ENCODE measurements around the gene PLCB4. TPM values are rescaled to one million over a fixed set of nuclear protein-coding genes. Genes with fewer than 3 reads are reported as not detected.
"Not testable (repeated sequence)": the region's sequence is repeated elsewhere in the genome, so short reads cannot be mapped to it uniquely, and the experiment has no call there.

The PLCB4 gene
- total RNA-seq, 2 experiments from 2014 or later = not detected

DNA sequence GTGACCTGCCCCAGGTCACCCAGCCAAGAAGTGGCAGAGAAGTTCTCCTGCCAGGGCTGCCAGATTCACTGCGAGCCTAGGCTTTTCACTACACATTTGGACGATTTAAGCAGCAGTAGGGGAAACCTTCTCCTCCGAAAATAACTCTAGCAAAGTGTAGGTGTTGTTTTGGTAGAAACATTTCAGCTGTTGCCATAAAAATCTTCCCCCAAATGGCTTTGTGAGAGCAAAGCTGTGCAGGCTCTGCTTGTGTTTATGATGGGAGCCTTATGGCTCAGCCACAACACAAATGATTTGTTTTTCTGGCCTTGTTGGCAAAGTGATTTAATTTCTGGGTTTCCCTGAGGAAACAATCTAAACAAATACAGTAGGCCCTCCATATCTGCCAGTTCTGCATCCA lies 81.8 kb downstream of the PLCB4 start:
- H3K4me1 Mint-ChIP-seq (ENCODE audit: low read depth) = no peaks in the 10 kb centered on the region
- no peak overlapping the region for H3K4me3 Mint-ChIP-seq
- ATAC-seq (no peak), DNase-seq (no peak)
- no peaks in the 10 kb centered on the region for H3K36me3 Mint-ChIP-seq (ENCODE audit: low read depth)
- no peaks in the 10 kb centered on the region for H3K27me3 Mint-ChIP-seq (ENCODE audit: low read depth)
- no peak overlapping the region for H3K27ac Mint-ChIP-seq
- CTCF ChIA-PET = no interaction called here
- POLR2A ChIA-PET = no interaction called here
- no peaks in the 10 kb centered on the region for H3K9me3 Mint-ChIP-seq (ENCODE audit: insufficient read depth)

DNA sequence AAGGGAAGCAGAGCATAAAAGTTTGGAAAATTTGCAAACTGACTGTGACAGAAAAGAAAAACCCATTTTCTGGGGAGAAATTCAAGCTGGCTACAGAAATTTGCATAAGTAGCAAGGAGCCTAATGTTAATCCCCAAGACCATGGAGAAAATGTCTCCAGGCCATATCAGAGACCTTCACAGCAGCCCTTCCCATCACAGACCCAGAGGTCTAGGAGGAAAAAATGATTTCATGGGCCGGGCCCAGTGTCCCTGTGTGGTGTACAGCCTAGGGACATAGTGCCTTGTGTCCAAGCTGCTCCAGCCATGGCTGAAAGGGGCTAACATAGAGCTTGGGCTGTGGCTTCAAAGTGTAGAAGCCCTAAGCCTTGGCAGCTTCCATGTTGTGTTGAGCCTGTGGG lies 83.3 kb downstream of the PLCB4 start:
- ATAC-seq, H3K27ac Mint-ChIP-seq, H3K4me3 Mint-ChIP-seq: not testable (repeated sequence)

DNA sequence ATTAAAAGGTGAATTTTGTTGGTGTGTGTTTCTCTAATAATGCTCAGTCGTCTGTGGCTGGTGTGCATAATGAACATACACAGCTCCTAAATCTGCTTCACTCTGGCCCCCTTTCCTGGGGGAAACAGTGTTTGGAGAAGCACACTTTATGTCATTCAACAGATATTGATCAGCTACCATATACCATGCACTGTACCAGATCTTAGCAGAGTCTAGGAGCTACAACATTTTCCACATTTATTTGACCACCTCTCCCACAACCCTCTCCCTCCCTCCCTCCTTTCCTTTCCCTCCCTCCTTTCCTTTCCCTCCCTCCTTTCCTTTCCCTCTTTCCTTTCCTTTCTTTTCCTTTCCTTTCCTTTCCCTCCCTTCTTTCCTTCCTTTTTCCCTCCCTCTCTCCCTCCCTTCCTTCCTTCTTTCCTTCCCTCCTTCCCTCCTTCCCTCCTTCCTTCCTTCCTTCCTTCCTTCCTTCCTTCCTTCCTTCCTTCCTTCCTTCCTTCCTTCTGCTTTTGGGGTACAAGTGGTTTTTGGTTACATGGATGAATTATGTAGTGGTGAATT lies 85.7 kb downstream of the PLCB4 start:
- H3K27me3 Mint-ChIP-seq (ENCODE audit: low read depth) = no peaks in the 10 kb centered on the region
- CTCF ChIA-PET = no interaction called here
- ATAC-seq (no peak), DNase-seq (no peak)
- no peaks in the 10 kb centered on the region for H3K9me3 Mint-ChIP-seq (ENCODE audit: insufficient read depth)
- no peaks in the 10 kb centered on the region for H3K4me1 Mint-ChIP-seq (ENCODE audit: low read depth)
- no peak overlapping the region for H3K4me3 Mint-ChIP-seq
- H3K36me3 Mint-ChIP-seq (ENCODE audit: low read depth) = no peaks in the 10 kb centered on the region
- no peak overlapping the region for H3K27ac Mint-ChIP-seq
- POLR2A ChIA-PET = no interaction called here

More for the DNA sequence above, 83.3 kb downstream of the PLCB4 start:
- H3K4me1 Mint-ChIP-seq (ENCODE audit: low read depth); H3K27me3 Mint-ChIP-seq (ENCODE audit: low read depth); H3K36me3 Mint-ChIP-seq (ENCODE audit: low read depth); DNase-seq; CTCF ChIA-PET; H3K9me3 Mint-ChIP-seq (ENCODE audit: insufficient read depth); POLR2A ChIA-PET: not testable (repeated sequence)

DNA sequence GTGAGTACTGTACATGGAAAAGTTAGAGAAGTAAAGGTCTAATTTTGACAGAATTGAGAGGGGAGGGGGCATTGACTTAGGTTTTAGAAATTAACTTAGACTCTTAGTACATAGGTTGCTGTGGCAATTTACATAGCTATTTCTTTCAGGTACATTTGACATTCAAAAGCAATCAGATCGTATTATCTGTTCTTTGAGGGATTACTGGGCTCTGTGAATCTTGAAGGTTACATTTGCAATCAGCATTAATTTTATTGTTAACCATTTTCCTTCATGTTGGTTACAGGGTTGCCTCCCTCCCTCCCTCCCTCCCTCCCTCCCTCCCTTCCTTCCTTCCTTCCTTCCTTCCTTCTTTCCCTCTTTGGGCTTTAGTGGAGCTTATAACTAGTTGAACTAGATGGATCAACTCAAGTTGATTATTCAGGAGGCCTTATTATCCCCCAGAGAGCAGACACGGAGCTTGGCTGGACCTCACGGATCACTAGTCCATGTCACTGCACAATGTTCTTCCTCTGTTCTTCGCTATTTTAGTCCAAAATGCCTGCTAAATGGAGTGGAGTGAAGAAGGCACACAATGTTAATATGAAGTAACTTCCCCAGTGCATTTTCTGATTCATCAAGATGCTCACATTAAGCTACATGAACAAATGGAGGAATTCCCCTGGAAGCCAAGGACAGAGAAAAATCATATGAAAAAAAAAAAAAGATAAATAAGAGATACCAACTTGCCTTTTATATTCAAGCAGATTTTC lies 87.8 kb downstream of the PLCB4 start:
- POLR2A ChIA-PET = no interaction called here
- Mint-ChIP-seq H3K9me3 (ENCODE audit: insufficient read depth) (no peaks in the 10 kb centered on the region), H3K4me3 (no peak overlapping the region), H3K4me1 (ENCODE audit: low read depth) (no peaks in the 10 kb centered on the region), H3K36me3 (ENCODE audit: low read depth) (no peaks in the 10 kb centered on the region), H3K27me3 (ENCODE audit: low read depth) (peaks cover 4% of the 10 kb centered on the region), H3K27ac (no peak overlapping the region)
- CTCF ChIA-PET = no interaction called here
- ATAC-seq = no peak
- no peak for DNase-seq

GRCh38 chr20:9160331-9160730 lies 91.4 kb downstream of the PLCB4 start:
- Mint-ChIP-seq H3K4me3 (no peak overlapping the region), H3K27ac (no peak overlapping the region), H3K27me3 (ENCODE audit: low read depth) (peaks cover 4% of the 10 kb centered on the region), H3K4me1 (ENCODE audit: low read depth) (no peaks in the 10 kb centered on the region), H3K9me3 (ENCODE audit: insufficient read depth) (no peaks in the 10 kb centered on the region), H3K36me3 (ENCODE audit: low read depth) (no peaks in the 10 kb centered on the region)
- ChIA-PET POLR2A (no interaction called here), CTCF (no interaction called here)
- no peak for DNase-seq
- no peak for ATAC-seq

GRCh38 chr20:9160757-9161156 lies 91.9 kb downstream of the PLCB4 start:
- ATAC-seq (no peak), DNase-seq (no peak)
- Mint-ChIP-seq H3K27me3 (ENCODE audit: low read depth) (peaks cover 4% of the 10 kb centered on the region), H3K27ac (no peak overlapping the region), H3K4me3 (no peak overlapping the region), H3K36me3 (ENCODE audit: low read depth) (no peaks in the 10 kb centered on the region), H3K9me3 (ENCODE audit: insufficient read depth) (no peaks in the 10 kb centered on the region), H3K4me1 (ENCODE audit: low read depth) (no peaks in the 10 kb centered on the region)
- ChIA-PET CTCF (no interaction called here), POLR2A (interaction anchor here (0.7 kb wide), 1 partner anchor 68 kb away, joined by 3 read pairs; no protein-coding TSS in a partner anchor)

DNA sequence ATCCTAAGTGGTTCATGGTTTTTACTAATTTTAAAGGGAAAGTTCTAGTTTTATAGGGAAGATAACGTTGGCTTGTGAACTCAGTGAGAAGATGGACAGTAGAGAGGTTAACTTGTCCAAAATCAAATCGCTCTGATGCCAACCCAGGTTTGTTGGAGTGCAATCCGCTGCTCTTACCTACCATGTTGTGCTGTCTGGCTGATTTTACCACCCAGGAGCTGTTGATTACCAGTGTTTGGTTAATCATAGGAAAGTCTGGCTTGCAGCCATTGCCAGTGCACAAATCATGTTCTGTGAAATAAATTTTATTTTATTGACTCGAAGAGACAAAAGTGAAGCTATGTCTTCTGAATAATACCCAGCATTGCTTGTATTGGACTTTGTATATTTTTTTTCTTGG lies 92.4 kb downstream of the PLCB4 start:
- Mint-ChIP-seq H3K27me3 (ENCODE audit: low read depth) (peaks cover 4% of the 10 kb centered on the region), H3K4me3 (no peak overlapping the region), H3K4me1 (ENCODE audit: low read depth) (no peaks in the 10 kb centered on the region), H3K36me3 (ENCODE audit: low read depth) (no peaks in the 10 kb centered on the region), H3K9me3 (ENCODE audit: insufficient read depth) (no peaks in the 10 kb centered on the region), H3K27ac (no peak overlapping the region)
- POLR2A ChIA-PET = interaction anchor here (0.7 kb wide), 1 partner anchor 68 kb away, joined by 3 read pairs; no protein-coding TSS in a partner anchor
- ATAC-seq = no peak
- DNase-seq = no peak
- CTCF ChIA-PET = no interaction called here

GRCh38 chr20:9163251-9163650 lies 94.4 kb downstream of the PLCB4 start:
- DNase-seq (no peak), ATAC-seq (no peak)
- Mint-ChIP-seq H3K36me3 (ENCODE audit: low read depth) (no peaks in the 10 kb centered on the region), H3K4me3 (no peak overlapping the region), H3K9me3 (ENCODE audit: insufficient read depth) (no peaks in the 10 kb centered on the region), H3K4me1 (ENCODE audit: low read depth) (no peaks in the 10 kb centered on the region), H3K27ac (no peak overlapping the region), H3K27me3 (ENCODE audit: low read depth) (peaks cover 4% of the 10 kb centered on the region)
- ChIA-PET CTCF (interaction anchor here (0.6 kb wide), 1 partner anchor 765 kb away, joined by 3 read pairs; no protein-coding TSS in a partner anchor), POLR2A (no interaction called here)

DNA sequence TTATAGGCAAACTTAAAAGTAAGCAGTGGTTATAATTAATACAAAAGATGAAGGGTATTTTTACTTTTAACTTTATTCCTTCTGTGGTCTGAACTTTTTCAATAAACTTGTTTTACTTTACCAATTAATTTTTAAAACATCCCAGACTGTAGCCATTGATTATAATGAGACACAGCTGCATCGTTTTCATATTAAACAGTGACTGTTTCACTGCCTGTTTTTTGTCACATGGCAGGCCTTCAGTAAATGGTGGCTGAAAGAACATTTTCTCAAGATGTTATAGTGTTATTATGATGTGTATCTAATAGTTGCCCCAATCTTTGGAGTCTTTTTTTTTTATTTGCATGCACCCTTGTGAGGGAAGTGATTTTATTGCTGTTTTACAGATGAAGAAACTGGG lies 95.1 kb downstream of the PLCB4 start:
- Mint-ChIP-seq H3K27me3 (ENCODE audit: low read depth) (peaks cover 4% of the 10 kb centered on the region), H3K27ac (no peak overlapping the region), H3K36me3 (ENCODE audit: low read depth) (no peaks in the 10 kb centered on the region), H3K4me1 (ENCODE audit: low read depth) (no peaks in the 10 kb centered on the region), H3K4me3 (no peak overlapping the region), H3K9me3 (ENCODE audit: insufficient read depth) (no peaks in the 10 kb centered on the region)
- DNase-seq = no peak
- ChIA-PET POLR2A (no interaction called here), CTCF (no interaction called here)
- no peak for ATAC-seq

DNA sequence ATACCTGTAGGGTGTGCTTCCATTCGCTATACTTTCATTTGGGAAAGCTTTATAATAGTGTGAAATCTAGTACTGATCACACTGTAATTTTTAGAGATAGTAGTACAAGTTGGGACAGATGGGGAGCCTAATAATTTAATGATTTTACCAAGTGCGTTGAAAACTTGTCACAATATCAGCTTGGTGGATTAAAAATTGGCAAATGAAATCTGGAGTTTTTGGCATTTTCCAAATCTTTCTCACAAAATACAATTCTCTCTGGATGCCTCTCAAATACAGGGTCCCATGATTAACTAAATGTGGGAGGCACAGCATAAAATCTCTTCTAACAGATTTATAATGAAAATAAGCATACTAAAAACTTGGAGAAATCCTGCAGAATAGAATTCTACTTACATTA lies 96.4 kb downstream of the PLCB4 start:
- ATAC-seq = no peak
- DNase-seq = no peak
- Mint-ChIP-seq H3K36me3 (ENCODE audit: low read depth) (no peaks in the 10 kb centered on the region), H3K4me3 (no peak overlapping the region), H3K27ac (no peak overlapping the region), H3K27me3 (ENCODE audit: low read depth) (peaks cover 4% of the 10 kb centered on the region), H3K9me3 (ENCODE audit: insufficient read depth) (no peaks in the 10 kb centered on the region), H3K4me1 (ENCODE audit: low read depth) (no peaks in the 10 kb centered on the region)
- POLR2A ChIA-PET = no interaction called here
- CTCF ChIA-PET = no interaction called here

- Mint-ChIP-seq H3K27ac (no peak overlapping the region), H3K4me3 (no peak overlapping the region), H3K4me1 (ENCODE audit: low read depth) (no peaks in the 10 kb centered on the region), H3K27me3 (ENCODE audit: low read depth) (no peaks in the 10 kb centered on the region), H3K9me3 (ENCODE audit: insufficient read depth) (no peaks in the 10 kb centered on the region), H3K36me3 (ENCODE audit: low read depth) (no peaks in the 10 kb centered on the region)
- ATAC-seq = no peak
- no peak for DNase-seq
- CTCF ChIA-PET = no interaction called here
- POLR2A ChIA-PET = no interaction called here
Observed at GRCh38 chr20:9166153-9166780, 97.4 kb downstream of the PLCB4 start.

DNA sequence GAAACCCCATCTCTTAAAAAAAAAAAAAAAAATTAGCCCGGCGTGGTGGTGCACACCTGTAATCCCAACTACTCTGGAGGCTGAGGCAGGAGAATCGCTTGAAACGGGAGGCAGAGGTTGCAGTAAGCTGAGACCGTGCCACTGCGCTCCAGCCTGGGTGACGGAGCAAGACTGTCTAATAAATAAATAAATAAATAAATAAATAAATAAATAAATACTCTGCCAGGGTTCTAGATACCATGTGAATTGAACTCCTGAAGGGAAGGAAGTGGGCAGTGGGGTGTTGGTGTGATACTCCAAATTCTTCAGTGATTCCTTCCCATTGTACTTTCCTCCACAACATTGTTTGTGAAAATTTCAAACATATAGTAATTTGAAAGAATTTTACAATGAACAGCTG lies 100.5 kb downstream of the PLCB4 start:
- Mint-ChIP-seq H3K36me3 (ENCODE audit: low read depth) (no peaks in the 10 kb centered on the region), H3K27me3 (ENCODE audit: low read depth) (no peaks in the 10 kb centered on the region), H3K27ac (no peak overlapping the region), H3K4me1 (ENCODE audit: low read depth) (no peaks in the 10 kb centered on the region), H3K4me3 (no peak overlapping the region), H3K9me3 (ENCODE audit: insufficient read depth) (no peaks in the 10 kb centered on the region)
- DNase-seq (no peak), ATAC-seq (no peak)
- ChIA-PET CTCF (no interaction called here), POLR2A (no interaction called here)

Measured in activated CD8-positive, alpha-beta T cell treated with anti-CD3 and anti-CD28 coated beads, Interleukin-2, amount 10 ng/mL, durations not matched to agents 7 days and 5 days (primary cell).